ENCODE results near the gene SH3GLB2. TPM values are rescaled to one million over a fixed set of nuclear protein-coding genes. Genes with fewer than 3 reads are reported as not detected.

Gene SH3GLB2
- total and polyA plus RNA-seq, 3 donors from 2014 or later, result 62.3 to 92.2 (median 88.8) TPM

GRCh38 chr9:129014608-129015007, 13.5 kb downstream of the SH3GLB2 start:
- Histone ChIP-seq H3K27ac (no peak overlapping the region), H3K27me3 (no peaks in the 10 kb centered on the region), H3K4me3 (no peak overlapping the region), H3K9me3 (no peaks in the 10 kb centered on the region), H3K4me1 (no peaks in the 10 kb centered on the region), H3K36me3 (ENCODE audit: low read depth, missing control alignments) (no peaks in the 10 kb centered on the region)
- no peak for DNase-seq
- TF ChIP-seq CTCF (IDR thresholded peaks at IDR 0.05) (no peak), POLR2A (IDR thresholded peaks at IDR 0.05) (no peak)
- WGBS, 2 donors, result 94 to 95% methylated on average over 5 to 8 of the region's 8 CpGs
- intact Hi-C loops (cut with DNase I; ENCODE audit: low total_unique reads), result no loop called here

GRCh38 chr9:129014124-129014523, 14.0 kb downstream of the SH3GLB2 start:
- Histone ChIP-seq H3K27ac (no peak overlapping the region), H3K27me3 (no peaks in the 10 kb centered on the region), H3K4me3 (no peak overlapping the region), H3K36me3 (ENCODE audit: low read depth, missing control alignments) (no peaks in the 10 kb centered on the region), H3K9me3 (no peaks in the 10 kb centered on the region), H3K4me1 (no peaks in the 10 kb centered on the region)
- intact Hi-C loops (cut with DNase I; ENCODE audit: low total_unique reads), result no loop called here
- TF ChIP-seq CTCF (IDR thresholded peaks at IDR 0.05) (no peak), POLR2A (IDR thresholded peaks at IDR 0.05) (no peak)
- 91 to 97% methylated on average over 4 to 11 of the region's 11 CpGs for WGBS, 2 donors
- DNase-seq, result no peak

- H3K27ac ChIP-seq, result no peak overlapping the region
- intact Hi-C loops (cut with DNase I; ENCODE audit: low total_unique reads), result no loop called here
- no peak overlapping the region for H3K4me3 ChIP-seq
- no peaks in the 10 kb centered on the region for H3K9me3 ChIP-seq
- DNase-seq, result no peak
- no peaks in the 10 kb centered on the region for H3K27me3 ChIP-seq
- 89 to 90% methylated on average over 9 to 11 of the region's 11 CpGs for WGBS, 2 donors
- no peaks in the 10 kb centered on the region for H3K4me1 ChIP-seq
- no peak for TF ChIP-seq CTCF (IDR thresholded peaks at IDR 0.05)
- no peak for TF ChIP-seq POLR2A (IDR thresholded peaks at IDR 0.05)
- no peaks in the 10 kb centered on the region for H3K36me3 ChIP-seq (ENCODE audit: low read depth, missing control alignments)
These were observed 14.5 kb downstream of the SH3GLB2 start for GRCh38 chr9:129013674-129014073.

GRCh38 chr9:129012893-129013448, 15.2 kb downstream of the SH3GLB2 start:
- TF ChIP-seq CTCF (IDR thresholded peaks at IDR 0.05) (no peak), POLR2A (IDR thresholded peaks at IDR 0.05) (no peak)

GRCh38 chr9:129012343-129012742, 15.8 kb downstream of the SH3GLB2 start:
- DNase-seq, result no peak
- Histone ChIP-seq H3K36me3 (ENCODE audit: low read depth, missing control alignments) (no peaks in the 10 kb centered on the region), H3K4me3 (no peak overlapping the region), H3K9me3 (no peaks in the 10 kb centered on the region), H3K4me1 (peaks cover 11% of the 10 kb centered on the region), H3K27ac (no peak overlapping the region), H3K27me3 (no peaks in the 10 kb centered on the region)
- no peak for TF ChIP-seq CTCF (IDR thresholded peaks at IDR 0.05)
- no peak for TF ChIP-seq POLR2A (IDR thresholded peaks at IDR 0.05)
- WGBS, 2 donors, result 85 to 88% methylated on average over 5 to 7 of the region's 7 CpGs
- intact Hi-C loops (cut with DNase I; ENCODE audit: low total_unique reads), result no loop called here

More at GRCh38 chr9:129012893-129013448, 15.2 kb downstream of the SH3GLB2 start:
- 83 to 92% methylated on average over 6 to 16 of the region's 16 CpGs for WGBS, 2 donors
- Histone ChIP-seq H3K4me3 (no peak overlapping the region), H3K9me3 (no peaks in the 10 kb centered on the region), H3K27me3 (no peaks in the 10 kb centered on the region), H3K36me3 (ENCODE audit: low read depth, missing control alignments) (no peaks in the 10 kb centered on the region), H3K27ac (no peak overlapping the region), H3K4me1 (peaks cover 4% of the 10 kb centered on the region)
- no peak for DNase-seq
- intact Hi-C loops (cut with DNase I; ENCODE audit: low total_unique reads), result no loop called here

Data from testis (tissue), 3 donors.